ENCODE results near the gene ZC3H12D.

ZC3H12D gene

GRCh38 chr6:149493761-149494320 lies 9.0 kb upstream of the ZC3H12D start:
- no peak for DNase-seq (ENCODE audit: low spot score)
- no peak for TF ChIP-seq CTCF (IDR thresholded peaks at IDR 0.05; ENCODE audit: extremely low read depth, missing control alignments)

GRCh38 chr6:149492798-149493343 lies 8.1 kb upstream of the ZC3H12D start:
- DNase-seq (ENCODE audit: low spot score), result no peak
- no peak for TF ChIP-seq CTCF (IDR thresholded peaks at IDR 0.05; ENCODE audit: extremely low read depth, missing control alignments)

- DNase-seq (ENCODE audit: low spot score), result no peak
- TF ChIP-seq CTCF (IDR thresholded peaks at IDR 0.05; ENCODE audit: extremely low read depth, missing control alignments), result no peak
These were observed 5.2 kb upstream of the ZC3H12D start for GRCh38 chr6:149489967-149490366.

- peak; percentile 29 for DNase-seq (ENCODE audit: low spot score)
- no peak for TF ChIP-seq CTCF (IDR thresholded peaks at IDR 0.05; ENCODE audit: extremely low read depth, missing control alignments)
These were observed 4.0 kb upstream of the ZC3H12D start for GRCh38 chr6:149488815-149489214.

- no peak for DNase-seq (ENCODE audit: low spot score)
- TF ChIP-seq CTCF (IDR thresholded peaks at IDR 0.05; ENCODE audit: extremely low read depth, missing control alignments), result no peak
These were observed 2.5 kb upstream of the ZC3H12D start for GRCh38 chr6:149487316-149487715.

GRCh38 chr6:149483849-149484655 lies 762 bp downstream of the ZC3H12D start:
- DNase-seq (ENCODE audit: low spot score), result no peak
- TF ChIP-seq CTCF (IDR thresholded peaks at IDR 0.05; ENCODE audit: extremely low read depth, missing control alignments), result no peak

GRCh38 chr6:149483334-149483725 lies 1.5 kb downstream of the ZC3H12D start:
- no peak for DNase-seq (ENCODE audit: low spot score)
- no peak for TF ChIP-seq CTCF (IDR thresholded peaks at IDR 0.05; ENCODE audit: extremely low read depth, missing control alignments)
